Mucosa of descending colon (tissue), 3 donors: ENCODE results near the gene FRMD1. TPM values are rescaled to one million over a fixed set of nuclear protein-coding genes. Genes with fewer than 3 reads are reported as not detected.

Source experiments
- ATAC-seq: fragments of 200-7000 bp; cut with Tn5 transposase; one replicate; pipeline ENCODE4 v1.9.1; 2020; ENCODE audit warnings: mild to moderate bottlenecking, moderate library complexity
- DNase-seq, 3 donors: peaks; one replicate each; pipeline ENCODE4 v3.0.0-alpha.2; 2020
- H3K36me3 ChIP-seq: fragments of 200-600 bp; one replicate; pipeline ENCODE4 v1.8.0; 2021; ENCODE audit warnings: low read depth, mild to moderate bottlenecking
- H3K4me1 ChIP-seq: fragments of 200-600 bp; one replicate; pipeline ENCODE4 v1.8.0; 2021; ENCODE audit warnings: low read depth, mild to moderate bottlenecking
- H3K4me3 ChIP-seq: fragments of 200-600 bp; one replicate; pipeline ENCODE4 v1.8.0; 2021; ENCODE audit warnings: mild to moderate bottlenecking
- H3K9me3 ChIP-seq: fragments of 200-600 bp; one replicate; pipeline ENCODE4 v1.8.0; 2021; ENCODE audit warnings: mild to moderate bottlenecking
- CTCF ChIP-seq: fragments of 200-600 bp; IDR thresholded peaks from one replicate; pipeline ENCODE4 v1.8.0; 2022; ENCODE audit warnings: antibody characterized with exemption, mild to moderate bottlenecking
- intact Hi-C, 2 donors: fragments of 100-400 bp; cut with DNase I in 1 of 2; cut with micrococcal nuclease in 1 of 2; formaldehyde crosslinking; loops; one replicate each; pipeline versions ENCODE4 v1.11.0 to v1.11.1; 2022; cut with DNase I, micrococcal nuclease
- total RNA-seq, 3 donors: library from RNA; stranded (reverse); fragmentation: NEBNext Ultra II Directional in 2 of 3; extraction: Animal tissue kit (Norgen Biotek cat#: 25700) in 2 of 3; gene quantifications; one replicate each; pipeline versions ENCODE4 v1.2.1 to v1.2.4, GENCODE V29; 2021 to 2023
- donor health status: DM: no; HTN: no; CAD: no; lungs with moderate emphysema.
- donor health status: DM: no; HTN: no; CAD: no.
- donor health status: DM: no; HTN: yes; CAD: no.

Gene FRMD1
- total RNA-seq, 3 donors from 2014 or later: 14.3 to 57.5 (median 17.1) TPM

- Histone ChIP-seq H3K36me3 (no peaks in the 10 kb centered on the region), H3K4me3 (no peak overlapping the region), H3K9me3 (no peaks in the 10 kb centered on the region), H3K4me1 (peaks cover 14% of the 10 kb centered on the region)
- TF ChIP-seq CTCF: no peak
- ATAC-seq: no peak
- no peak for DNase-seq
- intact Hi-C loops: no loop called here
These were observed 13.5 kb upstream of the FRMD1 start for GRCh38 chr6:168092541-168092940.

GRCh38 chr6:168091381-168092264 is 12.6 kb upstream of the FRMD1 start:
- intact Hi-C loops: no loop called here
- Histone ChIP-seq H3K4me1 (peaks cover 17% of the 10 kb centered on the region), H3K36me3 (no peaks in the 10 kb centered on the region), H3K9me3 (no peaks in the 10 kb centered on the region), H3K4me3 (no peak overlapping the region)
- ATAC-seq (no peak), DNase-seq (peak in 1 of 3 donors; percentile 56)
- no peak for TF ChIP-seq CTCF

- Histone ChIP-seq H3K9me3 (no peaks in the 10 kb centered on the region), H3K36me3 (no peaks in the 10 kb centered on the region), H3K4me3 (no peak overlapping the region), H3K4me1 (peaks cover 17% of the 10 kb centered on the region)
- no peak for TF ChIP-seq CTCF
- DNase-seq (no peak), ATAC-seq (no peak)
- intact Hi-C loops: no loop called here
These were observed 11.7 kb upstream of the FRMD1 start for GRCh38 chr6:168090706-168091105.

- no peak for TF ChIP-seq CTCF
- peaks cover 17% of the 10 kb centered on the region for H3K4me1 ChIP-seq
- H3K9me3 ChIP-seq: no peaks in the 10 kb centered on the region
- no peak for ATAC-seq
- no peak overlapping the region for H3K4me3 ChIP-seq
- intact Hi-C loops: no loop called here
- no peaks in the 10 kb centered on the region for H3K36me3 ChIP-seq
- DNase-seq: no peak
These were observed 11.2 kb upstream of the FRMD1 start for GRCh38 chr6:168090064-168090690.

- DNase-seq: no peak
These were observed 10.4 kb upstream of the FRMD1 start for GRCh38 chr6:168089186-168090063.

More at GRCh38 chr6:168089186-168090063, 10.4 kb upstream of the FRMD1 start:
- Histone ChIP-seq H3K9me3 (no peaks in the 10 kb centered on the region), H3K4me1 (peaks cover 17% of the 10 kb centered on the region), H3K4me3 (no peak overlapping the region), H3K36me3 (no peaks in the 10 kb centered on the region)
- no peak for TF ChIP-seq CTCF
- ATAC-seq: no peak
- intact Hi-C loops: no loop called here
